Smooth muscle cell (in vitro differentiated cells): ENCODE data around the gene CATSPERZ. TPM values are rescaled to one million over a fixed set of nuclear protein-coding genes. Genes with fewer than 3 reads are reported as not detected.

Experiments
- DNase-seq: peaks from one replicate; lab custom pipeline; 2025; ENCODE audit not compliant: unreplicated experiment; lab: John Stamatoyannopoulos, UW
- H2AFZ ChIP-seq: fragments of 200-600 bp; sonication (generic); 2 replicates; pipeline ENCODE4 v1.6.0; 2016; ENCODE audit warnings: antibody characterized with exemption, low read depth, mild to moderate bottlenecking
- H3F3A ChIP-seq: fragments of 200-600 bp; sonication (generic); 2 replicates; pipeline ENCODE4 v1.6.0; 2017; ENCODE audit warnings: antibody characterized with exemption, low read depth
- H3K27ac ChIP-seq: fragments of 200-600 bp; sonication (generic); 2 replicates; pipeline ENCODE4 v1.5.1; 2016; ENCODE audit warnings: low read depth, mild to moderate bottlenecking
- H3K27me3 ChIP-seq: fragments of 200-600 bp; sonication (generic); 2 replicates; pipeline ENCODE4 v1.6.1; 2016; ENCODE audit warnings: low read depth, mild to moderate bottlenecking
- H3K36me3 ChIP-seq: fragments of 200-600 bp; sonication (generic); 2 replicates; pipeline ENCODE4 v1.5.1; 2016; ENCODE audit warnings: low read depth
- H3K4me1 ChIP-seq: fragments of 200-600 bp; sonication (generic); 2 replicates; pipeline ENCODE4 v1.5.1; 2016; ENCODE audit warnings: low read depth
- H3K4me2 ChIP-seq: fragments of 200-600 bp; sonication (generic); 2 replicates; pipeline ENCODE4 v1.6.0; 2016; ENCODE audit warnings: mild to moderate bottlenecking
- H3K4me3 ChIP-seq: fragments of 200-600 bp; sonication (generic); 2 replicates; pipeline ENCODE4 v1.5.1; 2016; ENCODE audit warnings: mild to moderate bottlenecking
- H3K79me2 ChIP-seq: fragments of 200-600 bp; sonication (generic); 2 replicates; pipeline ENCODE4 v1.6.0; 2016; ENCODE audit warnings: low read depth, mild to moderate bottlenecking
- H3K9ac ChIP-seq: fragments of 200-600 bp; sonication (generic); 2 replicates; pipeline ENCODE4 v1.6.0; 2016; ENCODE audit warnings: low read depth
- H3K9me3 ChIP-seq: fragments of 200-600 bp; sonication (generic); replicated peaks from 2 replicates; pipeline ENCODE4 v1.5.1; 2016; ENCODE audit warnings: low read depth
- H4K20me1 ChIP-seq: fragments of 200-600 bp; sonication (generic); 2 replicates; pipeline ENCODE4 v1.6.0; 2016; ENCODE audit warnings: low read depth
- CTCF ChIP-seq: fragments of 200-600 bp; sonication (generic); IDR thresholded peaks from 2 replicates; pipeline ENCODE4 v1.5.1; 2017; ENCODE audit warnings: borderline replicate concordance, mild to moderate bottlenecking, antibody characterized with exemption; ENCODE audit not compliant: insufficient read depth, poor library complexity, severe bottlenecking
- WGBS: methylation state at CpG from one replicate; pipeline ENCODE4 v1.1.7; 2016; ENCODE audit warnings: low lambda C conversion rate; 5-methylcytosine and 5-hydroxymethylcytosine counted together
- polyA plus RNA-seq: library from polyadenylated mRNA; unstranded; fragments of >200 nt; fragmentation: Nextera tagmentation; extraction: Ambion mirVana; gene quantifications from 2 replicates; pipeline ENCODE4 v1.2.1, GENCODE V29; 2016
- total RNA-seq: library from RNA; depleted of rRNA; stranded (reverse); fragments of >200 nt; gene quantifications from 2 replicates; pipeline ENCODE4 v1.2.3, GENCODE V29; 2014

Gene CATSPERZ
- total and polyA plus RNA-seq, 2 experiments from 2014 or later, result not detected

GRCh38 chr11:64284048-64284961, 15.9 kb upstream of the CATSPERZ start, which contains the start of gene BAD:
TSS of gene BAD (minus strand) at chr11:64284665. CDS start at chr11:64284368, 297 bp downstream.
- peak within 1 kb of the TSS; percentile 91 for H3K4me2 ChIP-seq
- no peaks in the 10 kb centered on the region for H3K9me3 ChIP-seq
- WGBS, result 8% methylated on average over 25 of the region's 44 CpGs
- peak within 1 kb of the TSS; percentile 92 for H3K4me3 ChIP-seq
- H2AFZ ChIP-seq, result peak within 1 kb of the TSS; percentile 73
- H3K36me3 ChIP-seq, result no peaks in the 10 kb centered on the region
- no peaks in the 10 kb centered on the region for H3K27me3 ChIP-seq
- peaks cover 15% of the 10 kb centered on the region for H3K79me2 ChIP-seq
- H3K27ac ChIP-seq, result peak within 1 kb of the TSS; percentile 91
- peaks cover 11% of the 10 kb centered on the region for H3K4me1 ChIP-seq
- TF ChIP-seq CTCF, result no peak
- H4K20me1 ChIP-seq, result no peaks in the 10 kb centered on the region
- no peaks in the 10 kb centered on the region for H3F3A ChIP-seq
- peak within 1 kb of the TSS; percentile 93 for H3K9ac ChIP-seq
- DNase-seq, result peak; percentile 84

- no peak for TF ChIP-seq CTCF
- Histone ChIP-seq H3K27me3 (peaks cover 7% of the 10 kb centered on the region), H3K4me3 (peak within 1 kb of the TSS; percentile 92), H2AFZ (peak within 1 kb of the TSS; percentile 56), H3K27ac (peak within 1 kb of the TSS; percentile 91), H3K9me3 (no peaks in the 10 kb centered on the region), H3F3A (no peaks in the 10 kb centered on the region), H3K79me2 (peaks cover 15% of the 10 kb centered on the region), H3K9ac (peak within 1 kb of the TSS; percentile 93), H4K20me1 (peaks cover 4% of the 10 kb centered on the region), H3K4me2 (peak within 1 kb of the TSS; percentile 91), H3K36me3 (no peaks in the 10 kb centered on the region), H3K4me1 (peaks cover 11% of the 10 kb centered on the region)
- peak; percentile 95 for DNase-seq
- WGBS, result under 1% methylated on average over 47 of the region's 102 CpGs
Measured at GRCh38 chr11:64284962-64285884, 14.9 kb upstream of the CATSPERZ start, which contains the start of gene GPR137. TSS of gene GPR137 (plus strand) at chr11:64285848. CDS start at chr11:64286525, 677 bp downstream.

- Histone ChIP-seq H3K36me3 (no peaks in the 10 kb centered on the region), H3K9ac (peak overlapping the region; percentile 93), H3K27ac (no peak overlapping the region), H3F3A (no peaks in the 10 kb centered on the region), H2AFZ (no peak overlapping the region), H3K9me3 (no peaks in the 10 kb centered on the region), H3K4me1 (peaks cover 11% of the 10 kb centered on the region), H4K20me1 (peaks cover 10% of the 10 kb centered on the region), H3K4me2 (peak overlapping the region; percentile 91), H3K27me3 (peaks cover 16% of the 10 kb centered on the region), H3K79me2 (peaks cover 15% of the 10 kb centered on the region), H3K4me3 (peak overlapping the region; percentile 92)
- TF ChIP-seq CTCF, result no peak
- 36% methylated on average over 37 of the region's 40 CpGs for WGBS
- no peak for DNase-seq
Measured at GRCh38 chr11:64285885-64286800, 14.0 kb upstream of the CATSPERZ start.
